HepG2 (cell line): ENCODE data around the gene PIGZ. TPM values are rescaled to one million over a fixed set of nuclear protein-coding genes. Genes with fewer than 3 reads are reported as not detected.

ENCODE experiments used
- ATAC-seq: fragments of 200-7000 bp; cut with Tn5 transposase; 3 replicates; pipeline ENCODE4 v1.9.1; 2020; ENCODE audit warnings: mild to moderate bottlenecking, moderate library complexity
- BruUV-seq: library from RNA; stranded (reverse); fragments of 400-500 nt; replicated peaks from 2 replicates; lab custom pipeline; 2021; lab: Mats Ljungman, UMichigan
- CTCF ChIA-PET: fragments of 300-600 bp; formaldehyde crosslinking; extraction: SDS; loops from one replicate; lab custom pipeline; 2021; ENCODE audit warnings: low total read pairs, inconsistent platforms, low intra/inter-chr PET ratio; lab: Yijun Ruan, JAX
- POLR2A ChIA-PET: fragments of 350-600 bp; sonication (Branson Sonifier 250); formaldehyde crosslinking; loops from one replicate; lab custom pipeline; 2020; ENCODE audit warnings: antibody characterized with exemption, inconsistent platforms; lab: Yijun Ruan, JAX
- DNase-seq: peaks from one replicate; pipeline ENCODE4 v3.0.0-alpha.2; 2015; ENCODE audit warnings: low spot score
- FAIRE-seq: peaks from 3 replicates; lab custom pipeline; 2011; peaks lifted over from hg19 to GRCh38; lab: Jason Lieb, UNC
- H2AFZ ChIP-seq: one replicate; pipeline ENCODE4 v1.6.1; 2011; ENCODE audit warnings: low read length, inconsistent platforms
- H3K27ac ChIP-seq: fragments of 300-600 bp; 3 replicates; pipeline ENCODE4 v1.8.0; 2011; ENCODE audit warnings: mixed run types, mild to moderate bottlenecking, mixed read lengths, low read length, inconsistent platforms; ENCODE audit not compliant: insufficient read depth; ENCODE audit errors: extremely low read length
- H3K27me3 ChIP-seq, 2 experiments: fragments of 200-600 bp in 1 of 2; 2 replicates in 1 of 2; 3 replicates in 1 of 2; pipeline versions ENCODE4 v1.6.0 to v1.8.0; 2011; ENCODE audit warnings: low read length in 2 of 2, mild to moderate bottlenecking in 2 of 2, moderate library complexity in 2 of 2, inconsistent platforms in 1 of 2; ENCODE audit not compliant: insufficient read depth in 2 of 2, control insufficient read depth in 1 of 2
- H3K36me3 ChIP-seq, 2 experiments: fragments of 200-600 bp in 1 of 2; replicated peaks in 1 of 2; 2 replicates in 1 of 2; 3 replicates in 1 of 2; pipeline versions ENCODE4 v1.5.1 to v1.8.0; 2011; ENCODE audit warnings: low read length in 2 of 2, inconsistent platforms in 1 of 2; ENCODE audit not compliant: insufficient read depth in 2 of 2, control insufficient read depth in 1 of 2
- H3K4me1 ChIP-seq: 2 replicates; pipeline ENCODE4 v1.5.1; 2012; ENCODE audit warnings: low read length, inconsistent platforms; ENCODE audit not compliant: insufficient read depth
- H3K4me2 ChIP-seq: 2 replicates; pipeline ENCODE4 v1.6.0; 2011; ENCODE audit warnings: low read depth, low read length, inconsistent platforms
- H3K4me3 ChIP-seq, 3 experiments: fragments of 200-600 bp in 1 of 3; sonication (generic), shearing (Covaris generic) in 1 of 3; replicated peaks in 1 of 3; 2 replicates each; pipeline ENCODE4 v1.5.1; 2011 to 2016; ENCODE audit warnings: low read length in 3 of 3, inconsistent platforms in 2 of 3, low read depth in 2 of 3, mild to moderate bottlenecking in 2 of 3, control low read depth in 1 of 3, mixed read lengths in 1 of 3; ENCODE audit not compliant: insufficient read depth in 1 of 3
- H3K79me2 ChIP-seq: one replicate; pipeline ENCODE4 v1.6.1; 2011; ENCODE audit warnings: low read length, inconsistent platforms; ENCODE audit not compliant: insufficient read depth
- H3K9ac ChIP-seq: 2 replicates; pipeline ENCODE4 v1.6.0; 2011; ENCODE audit warnings: mild to moderate bottlenecking, low read depth, low read length, inconsistent platforms; ENCODE audit not compliant: insufficient read depth
- H3K9me3 ChIP-seq: 2 replicates; pipeline ENCODE4 v1.5.1; 2012; ENCODE audit warnings: mild to moderate bottlenecking, low read length
- H4K20me1 ChIP-seq: 2 replicates; pipeline ENCODE4 v1.6.0; 2011; ENCODE audit warnings: inconsistent platforms, mild to moderate bottlenecking, low read length, moderate library complexity; ENCODE audit not compliant: insufficient read depth
- ATAD3A ChIP-seq: sonication (generic); formaldehyde crosslinking; IDR thresholded peaks from 2 replicates; pipeline ENCODE4 v1.4.0; 2020; ENCODE audit warnings: missing genetic modification reagents
- KDM2A ChIP-seq: sonication (generic); formaldehyde crosslinking; IDR thresholded peaks from 2 replicates; pipeline ENCODE4 v1.4.0; 2020; ENCODE audit warnings: low read depth, missing genetic modification reagents, borderline replicate concordance
- MEIS1 ChIP-seq: sonication (generic); formaldehyde crosslinking; IDR thresholded peaks from 2 replicates; pipeline ENCODE4 v1.9.0; 2021; ENCODE audit warnings: mild to moderate bottlenecking, missing genetic modification reagents, moderate library complexity, borderline replicate concordance
- SNAPC4 ChIP-seq: sonication (generic); formaldehyde crosslinking; IDR thresholded peaks from 2 replicates; pipeline ENCODE4 v1.4.0; 2020; ENCODE audit warnings: mild to moderate bottlenecking, missing genetic modification reagents
- ZNF574 ChIP-seq: sonication (generic); formaldehyde crosslinking; IDR thresholded peaks from 2 replicates; pipeline ENCODE4 v1.4.0; 2020; ENCODE audit warnings: missing genetic modification reagents
- ZNF740 ChIP-seq: sonication (generic); formaldehyde crosslinking; IDR thresholded peaks from 2 replicates; pipeline ENCODE4 v1.4.0; 2020; ENCODE audit warnings: missing genetic modification reagents
- WGBS: methylation state at CpG from one replicate; pipeline ENCODE4 v1.1.6; 2017; ENCODE audit warnings: low lambda C conversion rate; 5-methylcytosine and 5-hydroxymethylcytosine counted together
- in situ Hi-C: cut with HindIII; loops from 2 replicates; pipeline ENCODE4 v1.10.0; 2017; ENCODE audit warnings: low pct_unique_long_range_greater_than_20kb; ENCODE audit not compliant: extremely low pct_ligation_motif_present
- intact Hi-C: fragments of 100-400 bp; cut with micrococcal nuclease; formaldehyde crosslinking; loops from one replicate; pipeline ENCODE4 v1.10.0; 2022; ENCODE audit not compliant: unreplicated experiment
- polyA plus RNA-seq, 8 experiments: library from polyadenylated mRNA; depleted of rRNA in 3 of 8; stranded (reverse) in 7 of 8; unstranded in 1 of 8; fragments of >200 nt; fragmentation: Illumina TruSeq in 4 of 8; extraction: Trizol in 4 of 8; gene quantifications; 2 replicates each; pipeline versions ENCODE4 v1.2.1 to v1.2.3, GENCODE V29; 2011 to 2016; ENCODE audit warnings: low read depth in 4 of 8, missing spikeins in 1 of 8, mixed read lengths in 1 of 8; ENCODE audit not compliant: insufficient read depth in 1 of 8
- total RNA-seq, 5 experiments: library from RNA; depleted of rRNA; stranded (reverse); fragments of >200 nt; fragmentation: Illumina TruSeq; extraction: Trizol; gene quantifications; 2 replicates each; pipeline ENCODE4 v1.2.3, GENCODE V29; 2016; ENCODE audit warnings: low read depth in 1 of 5

Gene PIGZ
- total and polyA plus RNA-seq, 2 of the 13 experiments (the other 11 are each of a cell fraction or from before 2014, with no cell fraction given): 4.7 to 60.5 TPM

- Histone ChIP-seq H3K27ac (no peak overlapping the region), H3K4me3 (no peak overlapping the region), H3K36me3 (no peaks in the 10 kb centered on the region), H3K4me1 (peaks cover 51% of the 10 kb centered on the region), H2AFZ (no peak overlapping the region), H3K4me2 (no peak overlapping the region), H3K9ac (no peak overlapping the region), H3K27me3 (no peaks in the 10 kb centered on the region), H3K79me2 (no peaks in the 10 kb centered on the region), H3K9me3 (no peaks in the 10 kb centered on the region), H4K20me1 (no peaks in the 10 kb centered on the region)
- no TSS peak for BruUV-seq
- TF ChIP-seq ZNF574: no peak
- no peak for TF ChIP-seq ZNF740
- TF ChIP-seq SNAPC4 (CRISPR knock-in tag): no peak
- no peak for TF ChIP-seq MEIS1 (CRISPR knock-in tag)
- TF ChIP-seq ATAD3A (CRISPR knock-in tag): no peak
- TF ChIP-seq KDM2A (CRISPR knock-in tag): 0 out of 2 replicates have a peak, but pooled peaks have one; percentile 22
- DNase-seq: no peak
- ChIA-PET POLR2A (no interaction called here), CTCF (no interaction called here)
- WGBS: 40% methylated on average over 1 of the region's 11 CpGs
- intact Hi-C loops: loop anchor here (10.0 kb wide), 1 partner anchor 208 kb away; no protein-coding TSS in a partner anchor
- no peak for FAIRE-seq
- in situ Hi-C loops: loop anchor here (5.0 to 25.0 kb wide), 2 partner anchors 55 to 535 kb away; no protein-coding TSS in a partner anchor
- no peak for ATAC-seq
These were observed 8.3 kb upstream of the PIGZ start for GRCh38 chr3:196976941-196977340.
